NCI-H2107 treated with DMSO at 0.1 percent for 48 hours (cell line): ENCODE results near the gene TPM3.
"Not testable (repeated sequence)": the region's sequence is repeated elsewhere in the genome, so short reads cannot be mapped to it uniquely, and the experiment has no call there.

Experiments used
- DNase-seq: peaks from one replicate; lab custom pipeline; 2025; ENCODE audit not compliant: unreplicated experiment; lab: John Stamatoyannopoulos, UW

TPM3 gene

DNA sequence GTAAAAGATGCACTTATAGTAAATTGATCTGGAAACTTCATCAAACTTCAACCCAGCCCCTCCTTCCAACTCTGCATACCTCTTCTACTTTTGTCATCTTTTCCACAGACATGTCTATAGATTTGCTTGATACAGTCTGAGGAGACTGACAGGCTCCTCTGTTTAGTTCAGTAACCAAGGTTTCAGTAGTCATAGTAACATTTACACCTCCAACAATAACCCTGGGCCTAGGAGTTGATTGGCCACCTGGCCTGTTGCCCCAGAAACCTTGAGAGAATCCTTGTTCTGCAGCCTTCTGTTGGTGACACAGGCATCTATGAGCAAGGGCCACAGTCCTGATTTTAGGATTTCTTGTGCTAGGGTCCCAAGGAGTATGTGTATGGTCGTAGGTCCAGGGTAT lies 14.3 kb upstream of the TPM3 start, which contains the start of gene CFAP141:
Gene CFAP141 (minus strand): TSS at position 138 of the 400 bp plus-strand sequence. CDS start 26 bp downstream, at position 112.
- no peak for DNase-seq

GRCh38 chr1:154205778-154206177 lies 13.9 kb upstream of the TPM3 start:
- not testable (repeated sequence) for DNase-seq

GRCh38 chr1:154199563-154199879 lies 7.6 kb upstream of the TPM3 start:
- DNase-seq: no peak

- DNase-seq: peak; percentile 60
Observed at GRCh38 chr1:154198756-154199562, 7.1 kb upstream of the TPM3 start.

- DNase-seq: peak; percentile 40
Observed at GRCh38 chr1:154193821-154194220, 1.9 kb upstream of the TPM3 start.

DNA sequence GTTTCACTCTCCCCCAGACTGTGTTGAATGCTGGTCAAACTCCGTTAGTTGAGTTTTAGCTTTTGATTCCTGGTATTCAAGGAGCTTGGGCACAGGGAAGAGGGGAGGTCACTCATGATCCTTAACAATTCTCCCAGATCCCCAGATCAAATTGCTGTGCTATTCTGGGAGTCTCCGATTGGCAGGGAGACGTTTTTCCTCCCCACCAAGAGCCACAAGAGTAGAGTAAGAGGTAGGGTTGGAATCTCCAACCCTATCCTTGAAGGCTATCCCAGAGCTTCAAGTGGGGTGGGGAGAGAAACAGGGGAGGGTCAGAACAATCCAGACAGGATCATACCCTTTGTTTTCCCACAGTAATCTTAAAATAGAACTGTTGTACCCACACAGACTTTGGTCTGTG lies 576 bp upstream of the TPM3 start:
- no peak for DNase-seq

DNA sequence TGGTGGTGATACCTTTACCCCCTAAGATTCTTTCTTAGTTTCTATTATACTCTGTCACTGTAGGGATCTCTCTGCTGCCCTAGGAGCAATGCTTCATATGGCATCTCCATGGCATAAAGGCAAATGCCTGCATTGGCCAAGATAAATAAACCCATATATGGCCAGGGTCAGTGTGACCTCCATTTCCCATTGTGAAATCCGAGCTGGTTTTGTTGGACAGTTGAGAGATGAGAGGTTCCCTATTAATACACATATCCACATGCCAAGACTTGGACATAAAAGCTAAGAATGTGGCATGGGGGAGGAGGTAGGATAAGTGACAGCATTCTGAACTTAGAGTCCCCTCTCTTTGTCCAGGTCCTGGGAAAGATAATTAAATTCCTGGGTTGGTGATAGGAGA lies 1.4 kb downstream of the TPM3 start:
- DNase-seq: no peak

DNA sequence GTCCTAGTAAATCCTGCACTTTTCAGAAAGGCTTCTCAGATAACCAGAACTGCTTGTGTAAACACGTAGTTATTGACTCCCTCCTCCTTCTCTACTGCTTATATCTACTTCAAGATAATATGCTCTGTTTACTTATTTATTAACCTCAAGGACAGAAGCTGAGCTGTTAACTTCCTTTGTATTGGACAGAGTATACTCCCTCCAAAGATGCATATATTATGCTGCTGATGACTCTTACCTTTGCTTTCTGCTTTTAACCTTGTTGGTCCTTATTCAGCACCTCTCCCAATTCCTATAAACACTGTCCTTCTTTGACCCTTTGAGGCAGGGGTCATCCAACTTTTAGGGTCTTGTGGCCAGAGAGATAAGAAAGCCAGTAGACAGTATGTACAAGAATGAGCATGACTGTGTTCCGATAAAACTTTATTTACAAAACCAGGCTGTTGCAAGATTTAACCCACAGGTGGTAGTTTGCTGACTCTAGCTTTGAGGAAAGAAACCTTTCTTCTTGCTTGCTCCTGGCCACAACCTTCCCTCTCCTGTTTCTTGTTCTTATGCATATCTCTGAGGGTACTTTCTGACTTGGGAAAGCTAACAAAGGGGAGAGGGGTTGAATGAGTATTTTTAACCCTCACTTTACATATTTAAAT lies 4.9 kb downstream of the TPM3 start:
- DNase-seq: peak; percentile 57

- DNase-seq: peak; percentile 90
Observed at GRCh38 chr1:154186177-154186576, 5.7 kb downstream of the TPM3 start.

GRCh38 chr1:154183046-154183915 lies 8.6 kb downstream of the TPM3 start:
- DNase-seq: peak; percentile 96

- no peak for DNase-seq
Observed at GRCh38 chr1:154182344-154183045, 9.4 kb downstream of the TPM3 start.

- DNase-seq: no peak
Observed at GRCh38 chr1:154181944-154182343, 10.0 kb downstream of the TPM3 start.

DNA sequence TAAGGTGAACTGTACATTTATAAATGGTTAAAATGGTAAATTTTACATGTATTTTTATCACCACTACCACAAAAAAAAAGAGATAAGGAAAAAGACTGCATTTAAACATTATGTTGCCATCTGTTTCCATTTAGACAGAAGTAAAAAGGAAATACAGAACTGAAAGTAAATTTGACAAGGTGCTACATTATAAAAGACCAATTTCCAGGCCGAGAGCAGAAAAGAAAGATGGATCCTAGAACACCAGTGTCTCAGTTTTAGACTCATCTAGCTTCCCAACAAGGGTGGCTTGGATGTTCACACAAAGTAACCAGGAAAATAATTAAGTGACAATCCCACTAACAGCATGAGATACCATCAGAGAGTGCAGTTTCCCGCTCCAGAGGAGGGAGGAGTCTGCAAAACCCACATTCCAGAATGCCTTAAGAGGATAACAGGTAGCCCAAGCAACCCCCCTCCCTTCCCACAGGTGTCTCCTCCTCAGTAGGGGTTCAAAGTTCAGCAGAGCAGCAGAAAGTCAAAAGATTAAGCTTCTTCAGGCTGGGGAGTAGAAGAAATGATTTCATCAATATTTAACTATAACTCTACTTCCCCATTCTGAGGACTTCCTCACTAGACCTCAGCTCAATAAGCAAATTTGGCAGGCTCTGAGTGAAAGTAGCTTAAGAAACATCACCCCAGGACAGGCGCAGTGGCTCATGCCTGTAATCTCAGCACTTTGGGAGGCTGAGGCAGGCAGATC lies 11.8 kb downstream of the TPM3 start:
- DNase-seq: no peak

GRCh38 chr1:154178911-154179811 lies 12.7 kb downstream of the TPM3 start:
- DNase-seq: no peak

- DNase-seq: no peak
Observed at GRCh38 chr1:154178013-154178412, 13.9 kb downstream of the TPM3 start.

- no peak for DNase-seq
Observed at GRCh38 chr1:154176337-154176736, 15.6 kb downstream of the TPM3 start.

- no peak for DNase-seq
Observed at GRCh38 chr1:154174654-154175053, 17.2 kb downstream of the TPM3 start.

- no peak for DNase-seq
Observed at GRCh38 chr1:154171880-154172279, 20.0 kb downstream of the TPM3 start.

- no peak for DNase-seq
Observed at GRCh38 chr1:154171223-154171583, 20.7 kb downstream of the TPM3 start.
